ENCODE measurements around the gene BICRAL.
"Not testable (repeated sequence)": the region's sequence is repeated elsewhere in the genome, so short reads cannot be mapped to it uniquely, and the experiment has no call there.

The BICRAL gene

GRCh38 chr6:42898891-42899361, 117.1 kb downstream of the BICRAL start:
- DNase-seq, result peak; percentile 52 to 96

GRCh38 chr6:42899871-42900270, 118.0 kb downstream of the BICRAL start:
- no peak for DNase-seq

GRCh38 chr6:42901538-42901957, 119.7 kb downstream of the BICRAL start:
- DNase-seq, result peak; percentile 77 to 95

GRCh38 chr6:42902429-42903263, 120.8 kb downstream of the BICRAL start:
- not testable (repeated sequence) for DNase-seq

- no peak for DNase-seq
Measured at GRCh38 chr6:42904467-42904866, 122.6 kb downstream of the BICRAL start.

GRCh38 chr6:42907336-42907735, 125.5 kb downstream of the BICRAL start:
- DNase-seq, result no peak

GRCh38 chr6:42909835-42910234, 128.0 kb downstream of the BICRAL start:
- no peak for DNase-seq

GRCh38 chr6:42911171-42912021, 129.5 kb downstream of the BICRAL start:
- DNase-seq, result no peak

- DNase-seq, result no peak
Measured at GRCh38 chr6:42914546-42914945, 132.7 kb downstream of the BICRAL start.

GRCh38 chr6:42915732-42916131, 133.9 kb downstream of the BICRAL start, which contains the start of gene PTCRA:
PTCRA (plus strand) TSS chr6:42916053; CDS start chr6:42916070, 17 bp downstream.
- DNase-seq, result no peak

- DNase-seq, result no peak
Measured at GRCh38 chr6:42916288-42916687, 134.4 kb downstream of the BICRAL start.

Data from inflammatory macrophage treated with lipopolysaccharide for 1 hour (primary cell).